Measurements from ENCODE around the gene ACER3. TPM values are rescaled to one million over a fixed set of nuclear protein-coding genes. Genes with fewer than 3 reads are reported as not detected.

The ACER3 gene
- total and polyA plus RNA-seq, 2 donors (not counting 1 experiment from before 2014, with no cell fraction given), result 3.3 to 12.9 TPM

GRCh38 chr11:77038825-77039326, 178.2 kb downstream of the ACER3 start:
- ATAC-seq (ENCODE audit: low read depth), result no peak
- no peak overlapping the region for H2AFZ ChIP-seq (ENCODE audit: insufficient read depth, low read depth, low read length, poor library complexity, severe bottlenecking)

More at GRCh38 chr11:77038825-77039326, 178.2 kb downstream of the ACER3 start:
- Mint-ChIP-seq H3K27me3 (peaks cover 54% of the 10 kb centered on the region), H3K27ac (no peak overlapping the region), H3K4me3 (peak overlapping the region; percentile 77), H3K4me1 (peaks cover 21% of the 10 kb centered on the region), H3K9me3 (ENCODE audit: insufficient read depth) (no peaks in the 10 kb centered on the region)
- H3K4me2 ChIP-seq (replicated peaks; ENCODE audit: low read depth, low read length, poor library complexity, severe bottlenecking), result peak overlapping the region; percentile 80
- peaks cover 0 to 48% (median 12%) of the 10 kb centered on the region in 4 experiments for H3K27me3 ChIP-seq (replicated peaks in 1 of 4; ENCODE audit: control extremely low read depth in 1 of 4, control insufficient read depth in 3 of 4, insufficient read depth in 4 of 4, low read length in 3 of 4)
- no peaks in the 10 kb centered on the region for H4K20me1 ChIP-seq (ENCODE audit: control insufficient read depth, insufficient read depth, low read length, poor library complexity, severe bottlenecking)
- TF ChIP-seq EZH2 (IDR thresholded peaks at IDR 0.05; ENCODE audit: borderline replicate concordance, insufficient read depth, low read depth, low read length, poor library complexity, severe bottlenecking) (no peak), CTCF (IDR thresholded peaks at IDR 0.05) (no peak)
- no peak overlapping the region for H3K9ac ChIP-seq (ENCODE audit: low read length)
- WGBS (ENCODE audit: insufficient coverage), result 77% methylated on average over 11 of the region's 16 CpGs
- no peak overlapping the region for H3K4me3 ChIP-seq (ENCODE audit: control extremely low read depth in 1 of 5, extremely low read depth in 1 of 5, insufficient read depth in 1 of 5, low read depth in 2 of 5, low read length in 4 of 5)
- ChIA-PET POLR2A (no interaction called here), CTCF (interaction anchor here (0.6 kb wide), 2 partner anchors 552 to 1422 kb away, joined by 3 to 5 read pairs; no protein-coding TSS in a partner anchor)
- H3K79me2 ChIP-seq (ENCODE audit: control insufficient read depth, insufficient read depth, low read length), result no peaks in the 10 kb centered on the region
- peak; percentile 32 for DNase-seq
- intact Hi-C loops (cut with micrococcal nuclease), result no loop called here
- H3K27ac ChIP-seq (ENCODE audit: low read length in 2 of 2), result no peak overlapping the region
- H3K4me1 ChIP-seq (ENCODE audit: control insufficient read depth in 2 of 2, insufficient read depth in 2 of 2, low read length in 2 of 2), result peaks cover 17 to 20% of the 10 kb centered on the region in 2 donors
- no peaks in the 10 kb centered on the region for H3K36me3 ChIP-seq (replicated peaks in 1 of 2; ENCODE audit: control extremely low read depth in 1 of 2, control insufficient read depth in 1 of 2, extremely low read depth in 1 of 2, insufficient read depth in 2 of 2, low read length in 1 of 2)
- peaks cover 0 to 14% (median 0%) of the 10 kb centered on the region in 3 donors for H3K9me3 ChIP-seq (ENCODE audit: control extremely low read depth in 1 of 3, control insufficient read depth in 2 of 3, insufficient read depth in 1 of 3, low read length in 2 of 3)
